Midbrain (tissue), 1 donor: Measurements from ENCODE around the gene PSG1.
"Not testable (repeated sequence)": the region's sequence is repeated elsewhere in the genome, so short reads cannot be mapped to it uniquely, and the experiment has no call there.

Source experiments
- DNase-seq: peaks from one replicate; lab custom pipeline; 2025; lab: John Stamatoyannopoulos, UW

Gene PSG1

GRCh38 chr19:42819960-42820650 is 59.4 kb downstream of the PSG1 start:
- DNase-seq = not testable (repeated sequence)

- no peak for DNase-seq
Observed at GRCh38 chr19:42816894-42817293, 62.6 kb downstream of the PSG1 start.
